Measurements from ENCODE around the gene NOS1AP.
A peak's percentile ranks its signal among the peaks of the same experiment; 100 is the strongest.

NOS1AP gene

GRCh38 chr1:162386292-162387225 lies 317.1 kb downstream of the NOS1AP start:
- DNase-seq (ENCODE audit: low read depth): no peak

- no peak for DNase-seq (ENCODE audit: low read depth)
Observed at GRCh38 chr1:162387226-162388082, 318.0 kb downstream of the NOS1AP start.

GRCh38 chr1:162388083-162388594 lies 318.6 kb downstream of the NOS1AP start:
- DNase-seq (ENCODE audit: low read depth): no peak

GRCh38 chr1:162388615-162389014 lies 319.1 kb downstream of the NOS1AP start:
- peak; percentile 61 for DNase-seq (ENCODE audit: low read depth)

- peak; percentile 56 for DNase-seq (ENCODE audit: low read depth)
Observed at GRCh38 chr1:162389021-162389818, 319.7 kb downstream of the NOS1AP start.

GRCh38 chr1:162389971-162390370 lies 320.5 kb downstream of the NOS1AP start:
- DNase-seq (ENCODE audit: low read depth): no peak

GRCh38 chr1:162390396-162391185 lies 321.1 kb downstream of the NOS1AP start:
- DNase-seq (ENCODE audit: low read depth): no peak

- peak; percentile 62 for DNase-seq (ENCODE audit: low read depth)
Observed at GRCh38 chr1:162391790-162392563, 322.5 kb downstream of the NOS1AP start.

- DNase-seq (ENCODE audit: low read depth): no peak
Observed at GRCh38 chr1:162396201-162396906, 326.9 kb downstream of the NOS1AP start.

- DNase-seq (ENCODE audit: low read depth): peak; percentile 63
Observed at GRCh38 chr1:162397039-162397448, 327.6 kb downstream of the NOS1AP start.

- DNase-seq (ENCODE audit: low read depth): no peak
Observed at GRCh38 chr1:162397943-162398560, 328.6 kb downstream of the NOS1AP start.

- DNase-seq (ENCODE audit: low read depth): no peak
Observed at GRCh38 chr1:162398999-162399580, 329.6 kb downstream of the NOS1AP start.

- no peak for DNase-seq (ENCODE audit: low read depth)
Observed at GRCh38 chr1:162400790-162401355, 331.4 kb downstream of the NOS1AP start.

- peak; percentile 87 for DNase-seq (ENCODE audit: low read depth)
Observed at GRCh38 chr1:162404550-162405160, 335.2 kb downstream of the NOS1AP start.

- DNase-seq (ENCODE audit: low read depth): peak; percentile 73
Observed at GRCh38 chr1:162405800-162406199, 336.3 kb downstream of the NOS1AP start.

GRCh38 chr1:162406811-162407210 lies 337.3 kb downstream of the NOS1AP start:
- peak; percentile 62 for DNase-seq (ENCODE audit: low read depth)

- no peak for DNase-seq (ENCODE audit: low read depth)
Observed at GRCh38 chr1:162407539-162407938, 338.0 kb downstream of the NOS1AP start.

GRCh38 chr1:162412002-162412401 lies 342.5 kb downstream of the NOS1AP start, which contains the start of gene SH2D1B:
TSS of gene SH2D1B (minus strand) at chr1:162412136. CDS start at chr1:162412016, 120 bp downstream.
- peak; percentile 44 for DNase-seq (ENCODE audit: low read depth)
